Neutrophil (primary cell): ENCODE measurements around the gene ANO10.
"Not testable (repeated sequence)": the region's sequence is repeated elsewhere in the genome, so short reads cannot be mapped to it uniquely, and the experiment has no call there.

Source experiments
- H3K27ac ChIP-seq: fragments of 200-600 bp; sonication (generic); 2 replicates; pipeline ENCODE4 v1.5.1; 2016; ENCODE audit warnings: mild to moderate bottlenecking, moderate library complexity
- H3K27me3 ChIP-seq: fragments of 200-600 bp; sonication (generic); 2 replicates; pipeline ENCODE4 v1.6.0; 2016; ENCODE audit warnings: mild to moderate bottlenecking
- H3K36me3 ChIP-seq: fragments of 200-600 bp; sonication (generic); 2 replicates; pipeline ENCODE4 v1.5.1; 2017
- H3K4me1 ChIP-seq, 2 experiments: fragments of 200-600 bp in 1 of 2; sonication (generic) in 1 of 2; 1 replicate in 1 of 2; 2 replicates in 1 of 2; pipeline versions ENCODE4 v1.5.1 to v1.6.1; 2013 to 2016; ENCODE audit warnings: low read depth in 1 of 2, low read length in 1 of 2, mild to moderate bottlenecking in 1 of 2, moderate library complexity in 1 of 2; ENCODE audit not compliant: control insufficient read depth in 1 of 2, insufficient read depth in 1 of 2
- H3K4me3 ChIP-seq, 2 experiments: fragments of 200-600 bp in 1 of 2; sonication (generic) in 1 of 2; 1 replicate in 1 of 2; 2 replicates in 1 of 2; pipeline ENCODE4 v1.5.1; 2013 to 2016; ENCODE audit warnings: low read depth in 1 of 2, low read length in 1 of 2, mild to moderate bottlenecking in 1 of 2, moderate library complexity in 1 of 2
- H3K9me3 ChIP-seq: fragments of 200-600 bp; sonication (generic); 2 replicates; pipeline ENCODE4 v1.5.1; 2016
- TF ChIP-seq, protein P1 (sequence below): fragments of 200-600 bp; sonication (generic); IDR thresholded peaks from 2 replicates; pipeline ENCODE4 v1.5.1; 2016; ENCODE audit warnings: antibody characterized with exemption

ANO10 gene

DNA sequence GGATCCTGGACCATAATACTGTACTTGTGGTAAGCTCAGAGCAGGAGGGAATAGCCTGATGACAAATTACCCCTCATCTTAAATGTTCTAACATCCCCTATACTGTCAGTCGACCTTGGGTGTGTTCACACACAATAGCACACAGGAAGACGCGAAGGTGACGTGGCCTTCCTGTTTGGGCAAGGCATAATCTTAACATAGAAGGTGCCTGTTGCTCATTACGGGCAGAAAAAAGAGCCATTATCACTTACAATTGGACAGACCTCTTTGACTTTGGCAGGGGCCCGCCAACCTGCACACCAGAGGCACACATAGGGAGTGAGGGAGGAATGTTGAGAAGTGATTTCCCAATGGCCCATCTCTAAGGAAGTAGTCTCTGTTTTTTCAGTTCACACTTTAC, 144.2 kb downstream of the ANO10 start:
- Histone ChIP-seq H3K9me3 (no peaks in the 10 kb centered on the region), H3K27me3 (no peaks in the 10 kb centered on the region), H3K27ac (peak overlapping the region; percentile 60), H3K36me3 (no peaks in the 10 kb centered on the region), H3K4me3 (no peak overlapping the region), H3K4me1 (peaks cover 8 to 12% of the 10 kb centered on the region in 2 experiments)
- TF ChIP-seq, protein P1, sequence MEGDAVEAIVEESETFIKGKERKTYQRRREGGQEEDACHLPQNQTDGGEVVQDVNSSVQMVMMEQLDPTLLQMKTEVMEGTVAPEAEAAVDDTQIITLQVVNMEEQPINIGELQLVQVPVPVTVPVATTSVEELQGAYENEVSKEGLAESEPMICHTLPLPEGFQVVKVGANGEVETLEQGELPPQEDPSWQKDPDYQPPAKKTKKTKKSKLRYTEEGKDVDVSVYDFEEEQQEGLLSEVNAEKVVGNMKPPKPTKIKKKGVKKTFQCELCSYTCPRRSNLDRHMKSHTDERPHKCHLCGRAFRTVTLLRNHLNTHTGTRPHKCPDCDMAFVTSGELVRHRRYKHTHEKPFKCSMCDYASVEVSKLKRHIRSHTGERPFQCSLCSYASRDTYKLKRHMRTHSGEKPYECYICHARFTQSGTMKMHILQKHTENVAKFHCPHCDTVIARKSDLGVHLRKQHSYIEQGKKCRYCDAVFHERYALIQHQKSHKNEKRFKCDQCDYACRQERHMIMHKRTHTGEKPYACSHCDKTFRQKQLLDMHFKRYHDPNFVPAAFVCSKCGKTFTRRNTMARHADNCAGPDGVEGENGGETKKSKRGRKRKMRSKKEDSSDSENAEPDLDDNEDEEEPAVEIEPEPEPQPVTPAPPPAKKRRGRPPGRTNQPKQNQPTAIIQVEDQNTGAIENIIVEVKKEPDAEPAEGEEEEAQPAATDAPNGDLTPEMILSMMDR = no peak

DNA sequence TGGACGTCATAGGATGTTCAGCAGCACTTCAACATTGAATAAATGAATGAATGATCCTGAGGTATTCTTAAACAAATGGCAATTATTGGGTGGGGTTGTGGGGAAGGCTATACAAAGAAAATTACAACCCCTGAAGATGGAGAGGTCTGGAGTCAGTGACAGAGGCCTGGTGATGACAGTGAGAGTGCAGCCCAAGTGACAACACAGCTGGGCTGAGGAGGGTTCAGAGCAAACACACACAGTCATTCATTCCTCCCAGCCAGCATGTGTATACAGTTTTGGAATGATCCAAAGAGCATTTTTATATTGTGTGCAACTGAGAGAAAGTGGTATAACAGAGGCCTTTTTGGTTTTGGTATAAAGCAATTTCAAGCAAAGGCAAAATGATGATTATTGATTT, 148.1 kb downstream of the ANO10 start:
- H3K9me3 ChIP-seq = no peaks in the 10 kb centered on the region
- peaks cover 8 to 12% of the 10 kb centered on the region in 2 experiments for H3K4me1 ChIP-seq
- no peaks in the 10 kb centered on the region for H3K27me3 ChIP-seq
- H3K27ac ChIP-seq = no peak overlapping the region
- TF ChIP-seq, protein P1 = no peak
- no peak overlapping the region for H3K4me3 ChIP-seq
- H3K36me3 ChIP-seq = no peaks in the 10 kb centered on the region

DNA sequence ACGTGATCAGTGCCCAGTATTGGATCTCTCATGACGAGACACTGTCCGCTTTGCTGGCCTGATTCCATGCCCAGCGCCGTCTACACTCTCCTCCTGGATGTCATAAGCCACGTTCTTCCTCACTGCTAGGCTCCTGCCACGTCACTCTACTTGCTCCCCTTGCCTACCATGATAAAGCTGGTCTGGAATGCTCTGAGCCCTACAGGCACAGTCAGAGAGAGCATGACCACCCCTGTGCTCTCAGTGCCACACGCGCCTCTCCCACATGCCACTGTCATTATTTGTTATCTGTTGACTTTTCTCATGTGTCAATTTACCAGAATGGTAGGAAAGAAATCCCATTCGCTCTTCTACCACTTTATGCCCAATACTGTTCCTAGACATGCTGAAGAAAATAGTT, 148.6 kb downstream of the ANO10 start:
- Histone ChIP-seq H3K27ac (no peak overlapping the region), H3K4me1 (peaks cover 11 to 12% of the 10 kb centered on the region in 2 experiments), H3K27me3 (no peaks in the 10 kb centered on the region), H3K4me3 (no peak overlapping the region), H3K36me3 (no peaks in the 10 kb centered on the region), H3K9me3 (no peaks in the 10 kb centered on the region)
- TF ChIP-seq, protein P1 = no peak

DNA sequence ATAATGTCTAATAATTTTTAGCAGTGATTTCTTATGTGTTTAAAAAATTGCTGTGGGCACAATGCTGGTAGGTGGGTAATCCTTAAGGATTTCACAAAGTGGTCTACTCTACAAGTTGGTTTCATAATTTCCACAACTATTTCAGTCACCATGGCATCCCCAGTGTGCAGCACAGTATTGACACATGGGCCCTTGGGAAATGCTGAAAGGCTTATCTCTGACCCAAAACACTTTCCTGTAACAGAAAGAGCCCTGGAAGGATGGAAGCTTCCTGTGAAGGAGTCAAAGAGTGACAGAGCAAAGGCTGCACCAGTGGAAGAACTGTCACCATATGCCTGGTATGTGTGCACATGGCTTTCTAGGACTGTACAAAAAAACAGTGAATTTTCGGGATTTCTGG, 153.7 kb downstream of the ANO10 start:
- peaks cover 3% of the 10 kb centered on the region for H3K36me3 ChIP-seq
- H3K4me3 ChIP-seq = no peak overlapping the region
- TF ChIP-seq, protein P1 = no peak
- no peaks in the 10 kb centered on the region for H3K9me3 ChIP-seq
- no peaks in the 10 kb centered on the region for H3K27me3 ChIP-seq
- peak overlapping the region; percentile 30 for H3K27ac ChIP-seq
- H3K4me1 ChIP-seq = peaks cover 0 to 6% of the 10 kb centered on the region in 2 experiments

DNA sequence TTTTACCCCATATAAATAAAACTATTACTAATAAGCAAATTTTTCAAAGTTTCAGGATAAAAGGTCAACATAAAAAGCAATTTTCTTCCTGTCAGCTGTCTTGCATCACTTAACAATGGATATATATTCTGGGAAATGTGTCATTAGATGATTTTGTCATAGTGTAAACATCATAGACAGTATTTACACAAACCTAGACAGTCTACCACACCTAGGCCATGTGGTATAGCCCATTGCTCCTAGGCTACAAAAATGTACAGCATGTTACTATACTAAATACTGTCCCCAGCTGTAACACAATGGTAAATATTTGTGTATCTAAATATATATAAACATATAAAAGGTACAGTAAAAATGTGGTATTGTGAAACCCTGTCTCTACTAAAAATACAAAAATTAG, 156.7 kb downstream of the ANO10 start:
- TF ChIP-seq, protein P1 = no peak
- peaks cover 0 to 6% of the 10 kb centered on the region in 2 experiments for H3K4me1 ChIP-seq
- no peak overlapping the region for H3K4me3 ChIP-seq
- H3K36me3 ChIP-seq = peaks cover 8% of the 10 kb centered on the region
- no peaks in the 10 kb centered on the region for H3K27me3 ChIP-seq
- H3K27ac ChIP-seq = no peak overlapping the region
- no peaks in the 10 kb centered on the region for H3K9me3 ChIP-seq

DNA sequence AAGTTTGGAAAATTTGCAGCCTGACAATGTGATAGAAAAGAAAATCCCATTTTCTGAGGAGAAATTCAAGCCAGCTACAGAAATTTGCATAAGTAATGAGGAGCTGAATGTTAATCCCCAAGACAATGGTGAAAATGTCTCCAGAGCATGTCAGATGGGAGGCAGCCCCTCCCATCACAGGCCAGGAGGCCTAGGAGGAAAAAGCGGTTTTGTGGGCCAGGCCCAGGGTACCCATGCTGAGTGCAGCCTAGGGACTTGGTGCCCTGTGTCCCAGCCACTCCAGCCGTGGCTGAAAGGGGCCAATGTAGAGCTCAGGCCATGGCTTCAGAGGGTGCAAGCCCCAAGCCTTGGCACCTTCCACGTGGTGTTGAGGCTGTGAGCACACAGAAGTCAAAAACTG, 159.2 kb downstream of the ANO10 start:
- not testable (repeated sequence) for H3K36me3 ChIP-seq, H3K4me1 ChIP-seq, H3K9me3 ChIP-seq, H3K4me3 ChIP-seq, H3K27ac ChIP-seq, H3K27me3 ChIP-seq
